ENCODE measurements around the gene LFNG. TPM values are rescaled to one million over a fixed set of nuclear protein-coding genes. Genes with fewer than 3 reads are reported as not detected.

The LFNG gene
- total RNA-seq, 1 experiment from 2014 or later: 0.19 TPM

GRCh38 chr7:2525658-2526630 is 6.4 kb downstream of the LFNG start:
- H3K36me3 ChIP-seq (ENCODE audit: insufficient read depth, low read length): no peaks in the 10 kb centered on the region
- H3K4me1 ChIP-seq (ENCODE audit: low read length): peaks cover 10% of the 10 kb centered on the region
- no peak overlapping the region for H3K4me3 ChIP-seq (ENCODE audit: low read length)
- DNase-seq: no peak
- H3K27me3 ChIP-seq (ENCODE audit: low read length): no peaks in the 10 kb centered on the region
- no peak overlapping the region for H3K27ac ChIP-seq (ENCODE audit: low read length)
- H3K9me3 ChIP-seq (ENCODE audit: low read length): no peaks in the 10 kb centered on the region
- no peak overlapping the region for H3K9ac ChIP-seq (ENCODE audit: low read length)
- no peaks in the 10 kb centered on the region for H3K79me2 ChIP-seq (ENCODE audit: low read length)
- no peak overlapping the region for H2AFZ ChIP-seq (ENCODE audit: low read length)
- H3K4me2 ChIP-seq (ENCODE audit: low read depth, low read length, poor library complexity, severe bottlenecking): no peak overlapping the region
- no peaks in the 10 kb centered on the region for H3K9me2 ChIP-seq (replicated peaks; ENCODE audit: insufficient read depth, low read length)
- no peaks in the 10 kb centered on the region; the same call in 1 of the 2 replicates for H4K20me1 ChIP-seq (ENCODE audit: insufficient read depth, low read depth, low read length)

GRCh38 chr7:2526659-2527504 is 7.3 kb downstream of the LFNG start:
- Histone ChIP-seq H3K4me2 (ENCODE audit: low read depth, low read length, poor library complexity, severe bottlenecking) (no peak overlapping the region), H3K79me2 (ENCODE audit: low read length) (no peaks in the 10 kb centered on the region), H3K27ac (ENCODE audit: low read length) (no peak overlapping the region), H3K27me3 (ENCODE audit: low read length) (no peaks in the 10 kb centered on the region), H3K36me3 (ENCODE audit: insufficient read depth, low read length) (no peaks in the 10 kb centered on the region), H3K9ac (ENCODE audit: low read length) (no peak overlapping the region), H4K20me1 (ENCODE audit: insufficient read depth, low read depth, low read length) (no peaks in the 10 kb centered on the region; the same call in 1 of the 2 replicates), H3K4me3 (ENCODE audit: low read length) (no peak overlapping the region), H2AFZ (ENCODE audit: low read length) (no peak overlapping the region), H3K9me3 (ENCODE audit: low read length) (no peaks in the 10 kb centered on the region), H3K9me2 (replicated peaks; ENCODE audit: insufficient read depth, low read length) (no peaks in the 10 kb centered on the region), H3K4me1 (ENCODE audit: low read length) (peaks cover 10% of the 10 kb centered on the region)
- no peak for DNase-seq

- H3K27me3 ChIP-seq (ENCODE audit: low read length): no peaks in the 10 kb centered on the region
- H2AFZ ChIP-seq (ENCODE audit: low read length): no peak overlapping the region
- no peak overlapping the region for H3K4me3 ChIP-seq (ENCODE audit: low read length)
- H3K4me1 ChIP-seq (ENCODE audit: low read length): peaks cover 10% of the 10 kb centered on the region
- no peak overlapping the region for H3K9ac ChIP-seq (ENCODE audit: low read length)
- H4K20me1 ChIP-seq (ENCODE audit: insufficient read depth, low read depth, low read length): no peaks in the 10 kb centered on the region
- H3K9me2 ChIP-seq (replicated peaks; ENCODE audit: insufficient read depth, low read length): no peaks in the 10 kb centered on the region
- H3K9me3 ChIP-seq (ENCODE audit: low read length): no peaks in the 10 kb centered on the region
- no peaks in the 10 kb centered on the region for H3K36me3 ChIP-seq (ENCODE audit: insufficient read depth, low read length)
- no peaks in the 10 kb centered on the region for H3K79me2 ChIP-seq (ENCODE audit: low read length)
- no peak overlapping the region for H3K4me2 ChIP-seq (ENCODE audit: low read depth, low read length, poor library complexity, severe bottlenecking)
- no peak overlapping the region for H3K27ac ChIP-seq (ENCODE audit: low read length)
- DNase-seq: no peak
Measured at GRCh38 chr7:2527505-2528467, 8.2 kb downstream of the LFNG start.

- H3K36me3 ChIP-seq (ENCODE audit: insufficient read depth, low read length): no peaks in the 10 kb centered on the region
- no peak overlapping the region for H3K9ac ChIP-seq (ENCODE audit: low read length)
- no peaks in the 10 kb centered on the region for H3K79me2 ChIP-seq (ENCODE audit: low read length)
- H3K27ac ChIP-seq (ENCODE audit: low read length): no peak overlapping the region
- no peaks in the 10 kb centered on the region for H3K9me2 ChIP-seq (replicated peaks; ENCODE audit: insufficient read depth, low read length)
- no peaks in the 10 kb centered on the region for H3K27me3 ChIP-seq (ENCODE audit: low read length)
- H3K4me1 ChIP-seq (ENCODE audit: low read length): peaks cover 10% of the 10 kb centered on the region
- H2AFZ ChIP-seq (ENCODE audit: low read length): no peak overlapping the region
- no peak for DNase-seq
- no peak overlapping the region for H3K4me3 ChIP-seq (ENCODE audit: low read length)
- no peaks in the 10 kb centered on the region for H3K9me3 ChIP-seq (ENCODE audit: low read length)
- no peak overlapping the region for H3K4me2 ChIP-seq (ENCODE audit: low read depth, low read length, poor library complexity, severe bottlenecking)
- H4K20me1 ChIP-seq (ENCODE audit: insufficient read depth, low read depth, low read length): no peaks in the 10 kb centered on the region
Measured at GRCh38 chr7:2528481-2529095, 9.0 kb downstream of the LFNG start.

- H3K4me2 ChIP-seq (ENCODE audit: low read depth, low read length, poor library complexity, severe bottlenecking): no peak overlapping the region
- no peaks in the 10 kb centered on the region for H3K9me3 ChIP-seq (ENCODE audit: low read length)
- no peaks in the 10 kb centered on the region for H3K27me3 ChIP-seq (ENCODE audit: low read length)
- no peak overlapping the region for H3K9ac ChIP-seq (ENCODE audit: low read length)
- H3K4me3 ChIP-seq (ENCODE audit: low read length): no peak overlapping the region
- no peaks in the 10 kb centered on the region for H3K9me2 ChIP-seq (replicated peaks; ENCODE audit: insufficient read depth, low read length)
- DNase-seq: peak; percentile 54
- H3K36me3 ChIP-seq (ENCODE audit: insufficient read depth, low read length): no peaks in the 10 kb centered on the region
- H2AFZ ChIP-seq (ENCODE audit: low read length): no peak overlapping the region
- H3K4me1 ChIP-seq (ENCODE audit: low read length): peaks cover 10% of the 10 kb centered on the region
- no peaks in the 10 kb centered on the region for H4K20me1 ChIP-seq (ENCODE audit: insufficient read depth, low read depth, low read length)
- H3K27ac ChIP-seq (ENCODE audit: low read length): no peak overlapping the region
- no peaks in the 10 kb centered on the region for H3K79me2 ChIP-seq (ENCODE audit: low read length)
Measured at GRCh38 chr7:2529161-2530070, 9.8 kb downstream of the LFNG start.

- Histone ChIP-seq H3K4me1 (ENCODE audit: low read length) (peaks cover 10% of the 10 kb centered on the region), H3K9ac (ENCODE audit: low read length) (no peak overlapping the region), H3K4me2 (ENCODE audit: low read depth, low read length, poor library complexity, severe bottlenecking) (no peak overlapping the region), H3K27ac (ENCODE audit: low read length) (no peak overlapping the region), H3K36me3 (ENCODE audit: insufficient read depth, low read length) (no peaks in the 10 kb centered on the region), H3K79me2 (ENCODE audit: low read length) (no peaks in the 10 kb centered on the region), H3K4me3 (ENCODE audit: low read length) (no peak overlapping the region), H3K27me3 (ENCODE audit: low read length) (no peaks in the 10 kb centered on the region), H4K20me1 (ENCODE audit: insufficient read depth, low read depth, low read length) (no peaks in the 10 kb centered on the region), H2AFZ (ENCODE audit: low read length) (no peak overlapping the region), H3K9me2 (replicated peaks; ENCODE audit: insufficient read depth, low read length) (no peaks in the 10 kb centered on the region), H3K9me3 (ENCODE audit: low read length) (no peaks in the 10 kb centered on the region)
- no peak for DNase-seq
Measured at GRCh38 chr7:2530071-2530987, 10.8 kb downstream of the LFNG start.
